ENCODE data around the gene C10orf67. TPM values are rescaled to one million over a fixed set of nuclear protein-coding genes. Genes with fewer than 3 reads are reported as not detected.

C10orf67 gene
- polyA plus RNA-seq, 4 donors, result 0.25 to 2.7 (median 2.1) TPM

DNA sequence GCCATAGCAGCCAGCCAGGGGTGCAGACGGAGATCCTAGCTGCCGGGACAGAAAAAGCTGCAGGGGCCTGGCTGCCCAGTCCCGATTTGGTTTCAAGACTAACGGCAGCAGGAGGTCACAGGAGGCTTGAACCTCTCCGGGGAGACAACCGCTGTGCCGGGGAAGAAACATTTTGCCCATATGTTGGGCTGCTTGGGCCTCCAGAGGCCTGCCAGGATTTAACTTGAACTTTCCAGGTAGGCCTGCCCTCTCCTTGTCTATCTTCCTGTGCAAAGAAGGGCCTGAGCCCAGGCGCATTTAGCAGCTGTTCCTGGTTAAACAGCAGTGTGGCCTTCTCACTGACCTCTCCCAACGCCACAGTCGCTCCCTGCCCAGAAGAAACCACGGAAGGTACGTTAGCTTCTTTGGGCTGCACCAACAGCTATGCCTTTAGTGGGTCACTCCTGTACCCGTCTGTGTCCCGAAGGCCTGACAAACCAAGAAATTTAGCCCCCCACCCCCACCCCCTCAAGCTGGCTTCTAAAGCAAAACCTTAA lies 169.6 kb downstream of the C10orf67 start:
- DNase-seq (ENCODE audit: low read depth in 4 of 4, low spot score in 3 of 4), result no peak

DNA sequence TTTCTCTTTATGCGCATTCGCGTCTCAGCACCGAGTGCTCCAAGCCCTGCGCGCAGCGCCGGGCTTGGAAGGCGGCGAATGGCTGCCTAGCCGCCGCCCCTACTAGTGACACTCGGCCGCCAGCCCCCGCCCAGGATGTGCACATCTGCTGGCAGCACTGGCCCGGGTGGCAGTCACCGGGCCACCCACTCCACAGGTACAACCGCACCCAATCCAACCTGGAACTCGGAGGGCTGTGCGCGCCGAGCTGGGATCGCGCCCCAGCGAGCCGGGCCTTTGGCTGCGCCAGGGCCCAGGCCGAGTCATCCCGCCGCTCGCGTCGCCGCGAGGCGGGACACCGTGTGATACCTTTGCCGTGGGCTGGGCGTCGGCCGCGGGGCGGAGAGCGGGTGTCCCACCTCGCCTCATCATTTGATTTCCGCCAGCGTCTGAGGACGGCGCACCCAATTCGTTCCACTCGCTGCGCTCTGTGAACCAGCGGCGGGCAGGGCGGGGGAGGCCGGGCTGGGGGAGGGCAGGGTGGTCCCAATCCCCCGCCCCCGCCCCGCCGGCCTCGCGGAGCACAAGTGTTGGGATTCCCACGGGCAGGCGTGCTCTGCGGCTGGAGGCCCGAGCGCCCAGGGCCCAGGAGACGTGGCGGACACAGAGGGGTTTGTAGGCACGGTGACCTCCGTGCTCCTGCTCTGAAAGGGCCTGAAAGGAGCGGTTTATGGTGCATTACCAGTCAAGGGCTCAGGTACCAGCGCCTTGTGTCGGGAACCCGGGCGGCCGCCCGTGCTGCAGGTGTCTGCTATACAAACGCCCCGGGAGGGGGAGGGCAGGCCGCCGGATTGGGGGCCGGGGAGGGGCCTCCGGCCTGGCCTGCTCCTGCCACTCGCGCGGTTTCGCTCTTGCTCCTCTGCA lies 170.3 kb downstream of the C10orf67 start:
- DNase-seq (ENCODE audit: low read depth in 4 of 4, low spot score in 3 of 4), result no peak

DNA sequence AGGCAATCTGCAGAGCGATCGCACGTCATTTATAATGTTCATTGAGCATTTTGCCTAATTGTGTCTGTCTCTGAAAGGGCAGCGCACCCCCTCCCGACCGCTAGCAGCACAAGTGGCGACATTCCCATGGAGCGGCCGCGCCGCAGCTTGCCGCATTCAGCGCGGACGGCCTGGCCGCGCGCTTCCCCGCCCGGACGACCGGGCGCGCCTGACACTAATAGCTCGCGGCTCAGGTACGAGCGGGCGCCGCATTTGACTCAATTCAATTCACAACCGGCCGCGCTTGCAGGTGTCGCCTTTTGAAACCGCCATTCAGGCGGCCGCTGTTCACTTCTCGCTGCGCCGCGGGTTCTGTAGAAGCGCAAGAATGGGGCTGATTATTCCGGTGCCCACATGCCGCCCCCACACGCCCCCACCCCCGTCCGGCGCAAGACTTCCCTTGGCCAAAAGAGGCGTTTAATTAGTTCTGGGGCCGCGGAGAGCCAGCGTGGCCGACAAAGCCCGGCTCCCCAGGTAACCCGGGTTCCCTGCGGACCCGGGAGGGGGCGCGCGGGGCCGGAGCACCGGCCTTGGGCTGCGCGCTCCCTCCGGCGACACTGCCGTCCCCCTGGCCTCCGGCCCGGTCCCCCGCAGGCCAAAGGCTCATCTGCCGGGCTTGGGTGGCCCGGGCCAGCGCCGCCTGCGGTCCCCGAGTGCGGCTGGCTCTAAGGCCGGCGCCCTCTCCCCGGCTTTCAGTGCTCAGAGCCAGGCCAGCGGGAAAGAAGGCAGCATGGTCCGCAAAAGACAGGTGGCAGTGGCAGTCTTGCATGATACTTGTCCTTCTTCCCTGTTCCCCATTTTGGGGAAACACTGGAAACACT lies 171.2 kb downstream of the C10orf67 start:
- DNase-seq (ENCODE audit: low read depth in 4 of 4, low spot score in 3 of 4), result no peak

DNA sequence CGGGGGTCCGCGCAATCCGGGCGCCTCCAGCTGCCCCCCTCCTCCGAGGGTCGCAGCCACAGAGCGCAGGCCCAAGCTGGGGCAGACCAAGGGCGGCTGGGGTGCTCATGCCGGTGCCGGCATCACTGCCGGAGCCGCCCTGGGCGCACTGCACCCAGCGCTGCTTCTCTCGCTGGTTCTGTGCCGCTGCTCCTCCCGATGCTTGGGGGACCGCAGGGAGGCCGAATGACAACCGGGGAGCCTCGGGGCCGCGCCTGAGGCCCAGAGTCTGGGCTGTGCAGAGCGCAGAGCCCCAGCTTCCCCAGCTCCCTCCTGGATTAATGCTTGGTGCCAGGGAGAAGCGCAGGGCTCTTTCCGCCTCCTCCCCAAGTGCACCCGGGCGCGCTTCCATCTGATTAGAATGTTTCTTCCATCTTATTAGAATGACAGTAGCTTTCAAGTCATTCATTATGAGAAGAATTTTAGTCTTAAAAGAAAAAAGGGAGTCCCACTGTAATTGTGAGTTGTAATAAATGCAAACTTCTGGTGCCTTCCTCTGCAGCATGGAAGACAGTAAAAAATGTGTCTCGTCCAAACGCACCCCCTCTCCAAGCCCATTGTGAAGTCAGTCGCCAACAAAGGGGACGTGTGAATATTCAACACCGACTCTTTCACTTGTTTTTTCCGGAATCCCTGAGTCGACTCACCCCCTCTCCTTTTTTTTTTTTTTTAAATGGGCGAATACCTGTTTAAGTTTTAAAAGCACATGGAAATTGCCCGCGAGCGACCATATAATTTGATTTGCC lies 172.0 kb downstream of the C10orf67 start:
- DNase-seq (ENCODE audit: low read depth in 4 of 4, low spot score in 3 of 4), result no peak

DNA sequence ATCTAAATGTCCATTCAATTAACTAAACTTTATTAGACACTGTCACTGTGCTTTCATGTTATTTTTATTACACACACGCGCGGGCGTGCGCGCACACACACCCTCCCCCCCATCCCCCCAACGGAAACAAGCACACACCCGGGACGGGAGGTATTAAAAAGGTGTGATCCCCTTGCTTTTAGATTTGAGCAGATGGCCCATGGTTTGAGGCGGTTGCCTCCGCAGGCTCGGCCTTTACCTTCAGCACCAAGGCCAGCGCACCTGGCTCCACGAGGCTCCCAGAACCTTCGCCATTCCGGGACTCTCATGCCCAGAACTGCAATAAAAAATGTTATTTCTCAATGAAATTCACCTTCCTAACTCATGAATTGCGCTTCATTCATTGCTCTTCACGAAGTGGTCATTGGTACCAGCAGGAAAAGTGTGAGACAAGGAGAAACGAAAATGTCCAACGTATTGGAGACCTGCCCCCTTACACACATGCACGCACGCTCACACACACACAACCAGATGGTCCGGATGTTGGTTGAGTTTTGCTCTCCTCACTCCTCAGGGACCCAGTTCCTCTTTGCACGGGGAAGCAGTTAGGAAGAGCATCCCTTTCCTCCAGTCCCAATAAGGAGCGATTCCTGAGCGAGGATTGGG lies 173.2 kb downstream of the C10orf67 start:
- peak in 1 of 4 donors; percentile 60 for DNase-seq (ENCODE audit: low read depth in 4 of 4, low spot score in 3 of 4)

DNA sequence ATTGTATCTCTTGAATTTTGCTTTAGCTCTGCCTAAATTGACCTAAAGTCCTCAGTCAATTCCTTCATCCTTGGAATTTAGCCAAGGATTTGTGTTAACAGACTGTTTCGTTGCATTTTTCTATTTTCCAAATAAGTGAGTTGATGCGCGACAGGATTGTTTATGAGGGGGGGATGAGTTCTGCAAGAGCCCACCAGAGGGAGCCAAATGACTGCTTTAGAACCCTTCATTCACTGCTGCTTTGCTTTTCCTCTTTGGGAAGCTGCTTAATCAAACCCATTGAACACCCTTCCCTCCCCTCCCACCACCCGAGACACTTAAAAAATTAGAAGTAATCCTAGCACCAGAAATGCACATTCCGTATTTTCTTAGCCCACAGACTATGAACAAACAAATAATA lies 186.2 kb downstream of the C10orf67 start:
- peak in 2 of 4 donors; percentile 51 to 61 for DNase-seq (ENCODE audit: low read depth in 4 of 4, low spot score in 3 of 4)

DNA sequence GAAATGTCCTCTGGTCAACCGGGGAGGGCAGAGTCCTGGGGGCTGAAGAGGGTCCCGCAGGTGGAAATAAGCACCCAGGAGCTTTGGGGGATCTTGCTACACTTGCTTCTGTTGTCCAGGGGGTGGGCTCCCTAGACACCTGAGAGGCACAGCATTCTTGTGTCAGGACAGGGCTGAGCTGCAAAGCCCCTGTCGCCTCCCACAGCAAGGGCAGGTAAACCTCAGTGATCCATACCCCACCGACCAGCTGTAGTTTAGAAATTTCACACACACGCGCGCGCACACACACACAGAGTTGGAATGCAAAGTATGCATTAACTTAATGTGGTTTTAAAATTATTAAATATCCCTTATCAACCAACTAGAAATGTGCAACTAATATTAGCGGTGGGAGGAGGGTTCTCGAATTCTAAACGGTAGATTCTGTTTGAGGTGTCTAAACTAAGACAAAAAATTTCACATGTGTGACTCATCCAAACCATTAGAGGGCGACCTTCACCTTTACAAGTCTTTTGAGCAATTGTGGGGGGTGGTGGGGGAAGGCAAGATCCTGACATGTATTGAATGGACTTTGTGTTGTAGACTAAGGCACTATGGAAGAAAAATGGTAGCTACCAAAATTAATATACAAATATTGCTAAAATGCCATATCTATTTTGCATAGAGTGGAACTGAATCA lies 186.8 kb downstream of the C10orf67 start:
- no peak for DNase-seq (ENCODE audit: low read depth in 4 of 4, low spot score in 3 of 4)

DNA sequence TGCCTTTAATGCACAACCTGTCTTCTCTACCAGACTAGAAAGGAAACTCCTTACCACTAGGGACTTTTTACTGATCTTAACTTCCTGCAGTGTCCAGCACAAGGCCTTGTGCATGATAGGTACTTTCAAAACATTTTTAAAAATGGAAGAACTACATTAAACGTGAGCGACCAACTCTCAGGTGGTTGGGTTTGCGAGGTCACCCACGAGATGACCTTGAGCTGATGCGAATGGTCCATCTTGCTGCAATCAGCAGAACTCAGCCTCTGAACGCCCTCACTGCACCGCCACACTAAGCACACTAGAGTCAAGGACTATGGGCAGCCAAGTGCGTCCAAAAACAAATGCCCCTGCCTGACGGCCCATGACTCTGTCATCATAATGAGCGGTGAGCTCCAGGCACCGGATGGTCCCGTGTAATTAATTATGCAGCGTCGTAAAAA lies 187.3 kb downstream of the C10orf67 start:
- peak in 1 of 4 donors; percentile 63 for DNase-seq (ENCODE audit: low read depth in 4 of 4, low spot score in 3 of 4)

DNA sequence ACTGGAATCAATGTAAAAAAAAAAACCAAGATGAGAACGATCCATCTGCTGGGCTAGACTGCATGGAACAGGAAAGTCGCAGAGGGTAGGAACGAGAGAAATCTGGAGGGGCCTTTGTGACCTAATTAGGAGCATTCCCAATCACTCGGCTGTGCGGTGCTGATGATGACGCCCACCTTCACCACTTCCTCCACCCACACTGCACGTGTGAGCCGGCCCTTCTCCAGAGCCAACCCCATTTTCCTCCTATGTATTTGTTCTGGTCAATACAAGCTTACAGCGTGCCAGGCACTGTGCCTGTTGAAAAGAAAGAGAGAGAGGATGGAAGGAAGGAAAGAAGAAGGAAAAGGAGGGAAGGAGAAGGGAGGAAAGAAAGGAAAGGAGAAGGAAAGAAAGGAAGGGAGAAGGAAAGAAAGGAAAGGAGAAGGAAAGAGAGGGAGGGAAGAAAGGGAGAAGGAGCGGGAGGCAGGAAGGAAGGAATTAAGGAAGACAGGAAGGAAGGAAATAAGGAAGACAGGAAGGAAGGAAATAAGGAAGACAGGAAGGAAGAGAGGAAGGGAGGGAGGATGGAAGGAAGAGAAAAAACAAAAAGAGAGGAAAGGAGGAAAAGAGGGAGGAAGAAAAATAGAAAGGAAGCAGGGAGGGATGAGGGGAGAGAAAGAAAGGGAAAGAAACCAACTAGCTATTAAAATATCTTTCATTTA lies 188.0 kb downstream of the C10orf67 start:
- no peak for DNase-seq (ENCODE audit: low read depth in 4 of 4, low spot score in 3 of 4)

DNA sequence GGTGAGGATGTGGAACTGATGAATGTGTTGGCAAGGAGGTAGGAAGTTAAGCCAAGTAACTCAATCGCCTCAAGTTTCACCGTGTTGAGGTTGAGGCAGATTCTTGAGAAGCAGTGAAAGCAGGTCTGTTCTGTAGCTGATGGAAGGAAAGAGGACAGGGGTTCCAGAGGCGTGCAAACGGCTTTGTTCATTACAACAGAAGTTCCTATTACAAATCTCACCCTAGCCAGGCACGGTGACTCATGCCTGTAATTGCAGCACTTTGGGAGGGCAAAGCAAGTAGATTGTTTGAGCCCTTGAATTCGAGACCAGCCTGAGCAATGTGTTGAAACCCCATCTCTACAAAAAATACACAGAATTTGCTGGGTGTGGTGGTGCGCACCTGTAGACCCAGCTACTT lies 189.4 kb downstream of the C10orf67 start:
- DNase-seq (ENCODE audit: low read depth in 4 of 4, low spot score in 3 of 4), result no peak

Other genes with a start within 250 kb of the C10orf67 start
- gene MSRB2, start 249.2 kb downstream of the C10orf67 start, polyA plus RNA-seq (ENCODE audit: insufficient read length in 4 of 4), result 10 to 100 TPM; 34.4 to 47.6 (median 45.8) TPM
- gene PTF1A, start 152.5 kb downstream of the C10orf67 start, polyA plus RNA-seq (ENCODE audit: insufficient read length in 4 of 4), result under 1 TPM in 2 of 4 donors, not detected in 2; 0.34 to 0.46 TPM
- gene OTUD1, start 94.3 kb upstream of the C10orf67 start, polyA plus RNA-seq (ENCODE audit: insufficient read length in 4 of 4), result 10 to 100 TPM; 18.6 to 31.7 (median 24.8) TPM

Measured in left renal pelvis (tissue), 4 donors.